Measurements from ENCODE around the gene DNAJB9. TPM values are rescaled to one million over a fixed set of nuclear protein-coding genes. Genes with fewer than 3 reads are reported as not detected.

DNAJB9 gene
- polyA plus RNA-seq, 1 donor (not counting 4 experiments of a cell fraction or from before 2014, with no cell fraction given), result 13.4 TPM

DNA sequence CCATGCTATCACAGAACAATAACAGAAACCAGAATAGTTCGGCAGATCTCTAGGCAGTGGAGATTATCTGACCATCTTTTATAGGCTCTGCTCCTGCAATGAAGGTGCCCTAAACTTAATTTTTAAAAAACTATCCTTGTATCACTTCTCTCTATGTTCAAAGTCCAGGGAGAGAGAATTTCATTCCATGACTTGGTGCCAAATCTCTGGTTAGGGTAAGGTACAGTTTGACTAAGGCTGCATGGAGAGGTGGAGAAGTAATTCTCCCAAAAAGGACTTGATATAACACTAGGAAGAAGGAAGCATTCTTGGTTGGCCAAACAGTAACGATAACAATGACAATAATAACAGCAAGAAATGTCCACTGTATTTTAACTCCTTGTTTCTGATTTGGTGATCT, 40.0 kb downstream of the DNAJB9 start:
- Histone ChIP-seq H3K79me2 (ENCODE audit: control insufficient read depth, insufficient read depth, low read length) (no peaks in the 10 kb centered on the region), H3K4me3 (ENCODE audit: control insufficient read depth in 2 of 3, extremely low read depth in 1 of 3, insufficient read depth in 2 of 3, low read depth in 1 of 3, low read length in 3 of 3) (no peak overlapping the region), H3K36me3 (ENCODE audit: control insufficient read depth in 2 of 2, extremely low read depth in 1 of 2, insufficient read depth in 2 of 2, low read length in 2 of 2) (no peaks in the 10 kb centered on the region), H2AFZ (ENCODE audit: control insufficient read depth, low read length) (no peak overlapping the region), H3K9me1 (ENCODE audit: control insufficient read depth, extremely low read depth, insufficient read depth, low read length) (no peaks in the 10 kb centered on the region), H3K27ac (ENCODE audit: control insufficient read depth, insufficient read depth, low read length) (no peak overlapping the region), H3K9me3 (ENCODE audit: control insufficient read depth, low read depth, low read length) (no peaks in the 10 kb centered on the region), H3K9ac (ENCODE audit: control insufficient read depth, extremely low read depth, insufficient read depth, low read length) (no peak overlapping the region), H3K4me1 (ENCODE audit: control insufficient read depth, extremely low read depth, insufficient read depth, low read length) (no peaks in the 10 kb centered on the region), H3K27me3 (ENCODE audit: control insufficient read depth, extremely low read depth, insufficient read depth, low read length) (no peaks in the 10 kb centered on the region), H4K20me1 (ENCODE audit: control insufficient read depth, extremely low read depth, insufficient read depth, low read length) (no peaks in the 10 kb centered on the region), H3K4me2 (ENCODE audit: control insufficient read depth, extremely low read depth, insufficient read depth, low read depth, low read length) (no peak overlapping the region)
- dilution Hi-C loops (cut with MboI; ENCODE audit: extremely low pct_ligation_motif_present, low sequenced_read_pairs), result no loop called here
- DNase-seq (ENCODE audit: low read depth, low spot score), result no peak
- TF ChIP-seq EZH2 (IDR thresholded peaks at IDR 0.05; ENCODE audit: low read length), result no peak
- TF ChIP-seq, protein P1, sequence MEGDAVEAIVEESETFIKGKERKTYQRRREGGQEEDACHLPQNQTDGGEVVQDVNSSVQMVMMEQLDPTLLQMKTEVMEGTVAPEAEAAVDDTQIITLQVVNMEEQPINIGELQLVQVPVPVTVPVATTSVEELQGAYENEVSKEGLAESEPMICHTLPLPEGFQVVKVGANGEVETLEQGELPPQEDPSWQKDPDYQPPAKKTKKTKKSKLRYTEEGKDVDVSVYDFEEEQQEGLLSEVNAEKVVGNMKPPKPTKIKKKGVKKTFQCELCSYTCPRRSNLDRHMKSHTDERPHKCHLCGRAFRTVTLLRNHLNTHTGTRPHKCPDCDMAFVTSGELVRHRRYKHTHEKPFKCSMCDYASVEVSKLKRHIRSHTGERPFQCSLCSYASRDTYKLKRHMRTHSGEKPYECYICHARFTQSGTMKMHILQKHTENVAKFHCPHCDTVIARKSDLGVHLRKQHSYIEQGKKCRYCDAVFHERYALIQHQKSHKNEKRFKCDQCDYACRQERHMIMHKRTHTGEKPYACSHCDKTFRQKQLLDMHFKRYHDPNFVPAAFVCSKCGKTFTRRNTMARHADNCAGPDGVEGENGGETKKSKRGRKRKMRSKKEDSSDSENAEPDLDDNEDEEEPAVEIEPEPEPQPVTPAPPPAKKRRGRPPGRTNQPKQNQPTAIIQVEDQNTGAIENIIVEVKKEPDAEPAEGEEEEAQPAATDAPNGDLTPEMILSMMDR (optimal IDR thresholded peaks at IDR 0.05 in 1 of 3, IDR thresholded peaks at IDR 0.05 in 1 of 3, conservative IDR thresholded peaks at IDR 0.05 in 1 of 3; ENCODE audit: extremely low read depth in 1 of 3, insufficient read depth in 2 of 3, low read length in 3 of 3), result no peak
- no peak for FAIRE-seq

- no peak for FAIRE-seq
- dilution Hi-C loops (cut with MboI; ENCODE audit: extremely low pct_ligation_motif_present, low sequenced_read_pairs), result no loop called here
Measured at GRCh38 chr7:108611268-108611667, 41.6 kb downstream of the DNAJB9 start.

More at GRCh38 chr7:108611268-108611667, 41.6 kb downstream of the DNAJB9 start:
- no peak overlapping the region for H3K27ac ChIP-seq (ENCODE audit: control insufficient read depth, insufficient read depth, low read length)
- H3K9ac ChIP-seq (ENCODE audit: control insufficient read depth, extremely low read depth, insufficient read depth, low read length), result no peak overlapping the region
- H3K79me2 ChIP-seq (ENCODE audit: control insufficient read depth, insufficient read depth, low read length), result no peaks in the 10 kb centered on the region
- H3K4me2 ChIP-seq (ENCODE audit: control insufficient read depth, extremely low read depth, insufficient read depth, low read depth, low read length), result no peak overlapping the region
- H2AFZ ChIP-seq (ENCODE audit: control insufficient read depth, low read length), result no peak overlapping the region
- no peaks in the 10 kb centered on the region for H3K27me3 ChIP-seq (ENCODE audit: control insufficient read depth, extremely low read depth, insufficient read depth, low read length)
- no peaks in the 10 kb centered on the region for H4K20me1 ChIP-seq (ENCODE audit: control insufficient read depth, extremely low read depth, insufficient read depth, low read length)
- H3K4me3 ChIP-seq (ENCODE audit: control insufficient read depth in 2 of 3, extremely low read depth in 1 of 3, insufficient read depth in 2 of 3, low read depth in 1 of 3, low read length in 3 of 3), result no peak overlapping the region
- H3K36me3 ChIP-seq (ENCODE audit: control insufficient read depth in 2 of 2, extremely low read depth in 1 of 2, insufficient read depth in 2 of 2, low read length in 2 of 2), result no peaks in the 10 kb centered on the region
- H3K9me3 ChIP-seq (ENCODE audit: control insufficient read depth, low read depth, low read length), result no peaks in the 10 kb centered on the region
- H3K9me1 ChIP-seq (ENCODE audit: control insufficient read depth, extremely low read depth, insufficient read depth, low read length), result no peaks in the 10 kb centered on the region
- H3K4me1 ChIP-seq (ENCODE audit: control insufficient read depth, extremely low read depth, insufficient read depth, low read length), result no peaks in the 10 kb centered on the region
- TF ChIP-seq EZH2 (IDR thresholded peaks at IDR 0.05; ENCODE audit: low read length), result no peak
- TF ChIP-seq, protein P1 (optimal IDR thresholded peaks at IDR 0.05 in 1 of 3, IDR thresholded peaks at IDR 0.05 in 1 of 3, conservative IDR thresholded peaks at IDR 0.05 in 1 of 3; ENCODE audit: extremely low read depth in 1 of 3, insufficient read depth in 2 of 3, low read length in 3 of 3), result no peak
- DNase-seq (ENCODE audit: low read depth, low spot score), result no peak
